Caki2 (cell line): ENCODE measurements around the gene PER3. TPM values are rescaled to one million over a fixed set of nuclear protein-coding genes. Genes with fewer than 3 reads are reported as not detected.
A peak's percentile ranks its signal among the peaks of the same experiment; 100 is the strongest.
"Not testable (repeated sequence)": the region's sequence is repeated elsewhere in the genome, so short reads cannot be mapped to it uniquely, and the experiment has no call there.

Experiments used
- DNase-seq: peaks from one replicate; pipeline ENCODE4 v3.0.0-alpha.2; 2015; ENCODE audit warnings: low read depth
- in situ Hi-C: cut with HindIII; loops from 2 replicates; pipeline ENCODE4 v1.10.0; 2016; ENCODE audit warnings: low sequenced_read_pairs, low pct_unique_long_range_greater_than_20kb, mixed read lengths
- total RNA-seq: library from RNA; depleted of rRNA; stranded (reverse); fragments of >200 nt; shearing (Covaris generic); gene quantifications from 2 replicates; pipeline ENCODE4 v1.2.3, GENCODE V29; 2014; ENCODE audit warnings: low replicate concordance

PER3 gene
- total RNA-seq, 1 experiment from 2014 or later: 12.5 TPM

- in situ Hi-C loops: no loop called here
- DNase-seq: peak; percentile 56
Observed at GRCh38 chr1:7770997-7771822, 12.9 kb upstream of the PER3 start, which contains the start of gene VAMP3. Gene VAMP3 (plus strand): TSS chr1:7771296. CDS start chr1:7771384, 88 bp downstream.

- in situ Hi-C loops: no loop called here
- DNase-seq: peak; percentile 16
Observed at GRCh38 chr1:7771823-7772299, 12.2 kb upstream of the PER3 start.

GRCh38 chr1:7777591-7777990, 6.5 kb upstream of the PER3 start:
- no peak for DNase-seq
- in situ Hi-C loops: no loop called here

- in situ Hi-C loops: no loop called here
- DNase-seq: no peak
Observed at GRCh38 chr1:7778133-7778628, 5.9 kb upstream of the PER3 start.

- no peak for DNase-seq
- in situ Hi-C loops: no loop called here
Observed at GRCh38 chr1:7780976-7781375, 3.1 kb upstream of the PER3 start.

GRCh38 chr1:7781501-7781900, 2.6 kb upstream of the PER3 start:
- in situ Hi-C loops: no loop called here
- DNase-seq: no peak

- no peak for DNase-seq
- in situ Hi-C loops: no loop called here
Observed at GRCh38 chr1:7781923-7782495, 2.1 kb upstream of the PER3 start.

- DNase-seq: peak; percentile 48
- in situ Hi-C loops: no loop called here
Observed at GRCh38 chr1:7783178-7783711, 846 bp upstream of the PER3 start.

- in situ Hi-C loops: no loop called here
- no peak for DNase-seq
Observed at GRCh38 chr1:7784492-7785071, 491 bp downstream of the PER3 start.

GRCh38 chr1:7785108-7785507, 1.0 kb downstream of the PER3 start:
- no peak for DNase-seq
- in situ Hi-C loops: no loop called here

- in situ Hi-C loops: no loop called here
- no peak for DNase-seq
Observed at GRCh38 chr1:7786795-7787194, 2.7 kb downstream of the PER3 start.

GRCh38 chr1:7789828-7790227, 5.7 kb downstream of the PER3 start:
- in situ Hi-C loops: no loop called here
- DNase-seq: no peak

GRCh38 chr1:7791027-7791426, 6.9 kb downstream of the PER3 start:
- in situ Hi-C loops, DNase-seq: not testable (repeated sequence)

- no peak for DNase-seq
- in situ Hi-C loops: no loop called here
Observed at GRCh38 chr1:7795406-7795805, 11.3 kb downstream of the PER3 start.

- no peak for DNase-seq
- in situ Hi-C loops: no loop called here
Observed at GRCh38 chr1:7805460-7805859, 21.4 kb downstream of the PER3 start.

- in situ Hi-C loops: no loop called here
- peak; percentile 21 for DNase-seq
Observed at GRCh38 chr1:7808253-7808844, 24.3 kb downstream of the PER3 start.

GRCh38 chr1:7809742-7810141, 25.7 kb downstream of the PER3 start:
- DNase-seq: no peak
- in situ Hi-C loops: no loop called here

GRCh38 chr1:7810395-7810794, 26.3 kb downstream of the PER3 start:
- in situ Hi-C loops: no loop called here

GRCh38 chr1:7811476-7811875, 27.4 kb downstream of the PER3 start:
- in situ Hi-C loops: no loop called here
- DNase-seq: no peak

More at GRCh38 chr1:7810395-7810794, 26.3 kb downstream of the PER3 start:
- DNase-seq: peak; percentile 60
